ENCODE data around the gene GNAT2. TPM values are rescaled to one million over a fixed set of nuclear protein-coding genes. Genes with fewer than 3 reads are reported as not detected.

GNAT2 gene
- total RNA-seq, 1 donor from 2014 or later: not detected

DNA sequence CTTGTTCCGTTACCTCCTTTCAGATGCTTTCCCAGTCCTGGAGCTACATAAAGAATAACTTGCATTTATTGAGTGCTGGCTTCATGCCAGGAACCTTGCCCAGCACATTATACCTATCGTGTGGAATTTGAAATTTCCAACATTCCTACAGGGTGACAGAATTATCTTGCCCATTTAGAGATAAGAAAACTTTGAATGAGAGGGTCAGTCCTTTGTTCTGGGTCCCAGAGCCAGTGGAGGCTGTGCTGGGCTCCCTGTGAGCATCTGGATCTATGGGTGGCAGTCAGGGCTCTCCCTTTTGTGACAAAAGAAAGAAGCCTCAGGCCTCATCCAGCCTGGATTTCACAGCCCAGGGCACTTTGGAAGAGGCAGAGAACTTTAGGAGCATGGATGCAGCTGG is 39.7 kb upstream of the GNAT2 start:
- peaks cover 4% of the 10 kb centered on the region for H3F3A ChIP-seq (ENCODE audit: low read depth)
- no peaks in the 10 kb centered on the region for H3K79me2 ChIP-seq (ENCODE audit: low read depth)
- H3K36me3 ChIP-seq: no peaks in the 10 kb centered on the region
- H3K27ac ChIP-seq: no peak overlapping the region
- peaks cover 6% of the 10 kb centered on the region for H3K36me3 Mint-ChIP-seq
- no peak overlapping the region for H3K27ac Mint-ChIP-seq
- H3K4me1 Mint-ChIP-seq: peaks cover 17% of the 10 kb centered on the region
- H3K4me3 Mint-ChIP-seq: no peak overlapping the region
- no peak overlapping the region for H3K4me3 ChIP-seq
- no peaks in the 10 kb centered on the region for H4K20me1 ChIP-seq (ENCODE audit: low read depth)
- H2AFZ ChIP-seq (replicated peaks): no peak overlapping the region
- no peaks in the 10 kb centered on the region for H3K9me3 Mint-ChIP-seq
- no peak overlapping the region for H3K9ac ChIP-seq
- peaks cover 10% of the 10 kb centered on the region for H3K27me3 Mint-ChIP-seq (ENCODE audit: insufficient read depth, low read depth)
- DNase-seq (ENCODE audit: low spot score): no peak
- H3K27me3 ChIP-seq: peaks cover 15% of the 10 kb centered on the region
- TF ChIP-seq EZH2 (IDR thresholded peaks at IDR 0.05): no peak
- TF ChIP-seq, protein P1, sequence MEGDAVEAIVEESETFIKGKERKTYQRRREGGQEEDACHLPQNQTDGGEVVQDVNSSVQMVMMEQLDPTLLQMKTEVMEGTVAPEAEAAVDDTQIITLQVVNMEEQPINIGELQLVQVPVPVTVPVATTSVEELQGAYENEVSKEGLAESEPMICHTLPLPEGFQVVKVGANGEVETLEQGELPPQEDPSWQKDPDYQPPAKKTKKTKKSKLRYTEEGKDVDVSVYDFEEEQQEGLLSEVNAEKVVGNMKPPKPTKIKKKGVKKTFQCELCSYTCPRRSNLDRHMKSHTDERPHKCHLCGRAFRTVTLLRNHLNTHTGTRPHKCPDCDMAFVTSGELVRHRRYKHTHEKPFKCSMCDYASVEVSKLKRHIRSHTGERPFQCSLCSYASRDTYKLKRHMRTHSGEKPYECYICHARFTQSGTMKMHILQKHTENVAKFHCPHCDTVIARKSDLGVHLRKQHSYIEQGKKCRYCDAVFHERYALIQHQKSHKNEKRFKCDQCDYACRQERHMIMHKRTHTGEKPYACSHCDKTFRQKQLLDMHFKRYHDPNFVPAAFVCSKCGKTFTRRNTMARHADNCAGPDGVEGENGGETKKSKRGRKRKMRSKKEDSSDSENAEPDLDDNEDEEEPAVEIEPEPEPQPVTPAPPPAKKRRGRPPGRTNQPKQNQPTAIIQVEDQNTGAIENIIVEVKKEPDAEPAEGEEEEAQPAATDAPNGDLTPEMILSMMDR (IDR thresholded peaks at IDR 0.05): no peak
- no peak for TF ChIP-seq EZH2phosphoT487 (IDR thresholded peaks at IDR 0.05)
- peaks cover 3% of the 10 kb centered on the region for H3K4me1 ChIP-seq
- no peak overlapping the region for H3K4me2 ChIP-seq
- H3K9me3 ChIP-seq (ENCODE audit: low read depth): no peaks in the 10 kb centered on the region

DNA sequence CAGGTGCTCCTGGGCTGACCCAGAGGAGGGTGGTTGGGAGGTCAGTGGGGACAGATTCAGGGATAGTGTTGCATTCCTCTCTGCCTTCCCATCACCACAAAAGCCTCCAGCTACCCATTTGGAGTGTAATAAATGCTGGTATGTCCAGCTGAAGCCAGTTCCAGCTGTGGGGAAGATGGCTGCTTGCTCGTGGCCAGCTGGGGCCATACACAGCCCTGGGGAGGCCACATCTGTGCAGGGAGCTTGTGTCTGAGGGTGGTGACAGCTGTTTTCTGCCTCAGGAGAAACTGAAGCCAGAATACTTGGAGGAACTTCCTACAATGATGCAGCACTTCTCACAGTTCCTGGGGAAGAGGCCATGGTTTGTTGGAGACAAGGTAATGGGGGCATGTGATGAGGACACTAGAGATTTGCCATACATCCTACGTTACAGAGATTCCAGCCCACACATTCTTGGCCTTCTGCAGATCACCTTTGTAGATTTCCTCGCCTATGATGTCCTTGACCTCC is 39.2 kb upstream of the GNAT2 start:
- H3K4me1 ChIP-seq: peaks cover 3% of the 10 kb centered on the region
- H3K9me3 ChIP-seq (ENCODE audit: low read depth): no peaks in the 10 kb centered on the region
- H2AFZ ChIP-seq (replicated peaks): no peak overlapping the region
- Mint-ChIP-seq H3K9me3 (no peaks in the 10 kb centered on the region), H3K36me3 (peaks cover 6% of the 10 kb centered on the region), H3K4me1 (peaks cover 17% of the 10 kb centered on the region), H3K27ac (peak overlapping the region; percentile 76), H3K27me3 (ENCODE audit: insufficient read depth, low read depth) (peaks cover 12% of the 10 kb centered on the region), H3K4me3 (peak overlapping the region; percentile 53)
- H3K27ac ChIP-seq: no peak overlapping the region
- peaks cover 4% of the 10 kb centered on the region for H3F3A ChIP-seq (ENCODE audit: low read depth)
- no peaks in the 10 kb centered on the region for H3K36me3 ChIP-seq
- no peak overlapping the region for H3K9ac ChIP-seq
- TF ChIP-seq EZH2phosphoT487 (IDR thresholded peaks at IDR 0.05) (no peak), EZH2 (IDR thresholded peaks at IDR 0.05) (no peak)
- TF ChIP-seq, protein P1 (IDR thresholded peaks at IDR 0.05): no peak
- H3K27me3 ChIP-seq: peaks cover 18% of the 10 kb centered on the region
- no peak overlapping the region for H3K4me2 ChIP-seq
- no peaks in the 10 kb centered on the region for H3K79me2 ChIP-seq (ENCODE audit: low read depth)
- no peaks in the 10 kb centered on the region for H4K20me1 ChIP-seq (ENCODE audit: low read depth)
- no peak for DNase-seq (ENCODE audit: low spot score)
- no peak overlapping the region for H3K4me3 ChIP-seq

DNA sequence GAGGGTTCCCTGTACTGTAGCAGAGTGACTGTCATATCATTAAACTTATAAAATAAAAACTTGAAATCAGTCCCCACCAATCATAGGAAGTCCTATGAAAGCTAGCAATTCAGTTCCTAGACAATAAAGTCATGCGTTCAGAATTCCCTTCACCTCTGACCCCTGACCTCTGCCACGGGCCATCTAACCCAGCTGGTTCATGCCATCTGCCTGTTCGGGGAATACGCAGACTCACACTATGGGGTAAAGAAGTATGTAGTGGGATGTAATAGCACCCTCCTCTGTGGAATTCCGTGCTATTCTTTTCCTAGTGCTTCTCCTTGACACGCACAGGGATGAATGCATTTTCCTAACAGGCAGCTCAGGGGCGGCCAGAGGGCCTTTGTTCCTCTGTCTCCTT is 38.6 kb upstream of the GNAT2 start:
- no peaks in the 10 kb centered on the region for H3K9me3 ChIP-seq (ENCODE audit: low read depth)
- peaks cover 3% of the 10 kb centered on the region for H3K4me1 ChIP-seq
- TF ChIP-seq EZH2 (IDR thresholded peaks at IDR 0.05) (no peak), EZH2phosphoT487 (IDR thresholded peaks at IDR 0.05) (no peak)
- TF ChIP-seq, protein P1 (IDR thresholded peaks at IDR 0.05): no peak
- Mint-ChIP-seq H3K36me3 (peaks cover 6% of the 10 kb centered on the region), H3K27me3 (ENCODE audit: insufficient read depth, low read depth) (peaks cover 13% of the 10 kb centered on the region), H3K27ac (peak overlapping the region; percentile 76), H3K9me3 (no peaks in the 10 kb centered on the region), H3K4me3 (peak overlapping the region; percentile 71), H3K4me1 (peaks cover 17% of the 10 kb centered on the region)
- DNase-seq (ENCODE audit: low spot score): no peak
- no peaks in the 10 kb centered on the region for H3K79me2 ChIP-seq (ENCODE audit: low read depth)
- no peak overlapping the region for H3K27ac ChIP-seq
- H3K36me3 ChIP-seq: no peaks in the 10 kb centered on the region
- no peaks in the 10 kb centered on the region for H4K20me1 ChIP-seq (ENCODE audit: low read depth)
- H3K27me3 ChIP-seq: peaks cover 25% of the 10 kb centered on the region
- H3K4me2 ChIP-seq: no peak overlapping the region
- H3F3A ChIP-seq (ENCODE audit: low read depth): peaks cover 4% of the 10 kb centered on the region
- H2AFZ ChIP-seq (replicated peaks): no peak overlapping the region
- no peak overlapping the region for H3K9ac ChIP-seq
- H3K4me3 ChIP-seq: no peak overlapping the region

All from neural progenitor cell (in vitro differentiated cells).